ENCODE results near the gene IGFBP7.
A peak's percentile ranks its signal among the peaks of the same experiment; 100 is the strongest.

IGFBP7 gene

GRCh38 chr4:57042711-57043169, 67.4 kb downstream of the IGFBP7 start:
- no peak for DNase-seq (ENCODE audit: low spot score)

GRCh38 chr4:57041020-57041419, 69.2 kb downstream of the IGFBP7 start:
- DNase-seq (ENCODE audit: low spot score), result no peak

DNA sequence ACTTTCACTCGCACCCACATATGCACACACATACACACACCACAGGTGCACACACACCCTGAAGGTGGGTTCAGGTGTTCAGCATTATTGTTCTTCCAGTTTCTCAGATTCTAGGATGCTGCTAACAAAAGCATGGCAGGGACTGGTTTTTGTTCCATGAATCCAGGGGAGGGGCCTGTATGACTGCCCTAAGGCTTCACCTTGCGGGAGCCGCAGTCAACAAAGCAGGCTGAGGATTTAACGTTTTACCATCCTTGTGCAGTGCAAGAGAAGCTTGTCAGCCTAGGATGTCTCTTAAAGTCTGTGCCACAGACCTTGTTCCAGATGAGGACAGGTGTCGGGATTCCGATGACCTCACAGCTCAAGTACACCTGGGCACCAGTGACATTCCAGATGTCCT, 69.7 kb downstream of the IGFBP7 start:
- DNase-seq (ENCODE audit: low spot score), result no peak

GRCh38 chr4:57039345-57039744, 70.8 kb downstream of the IGFBP7 start:
- DNase-seq (ENCODE audit: low spot score), result no peak

DNA sequence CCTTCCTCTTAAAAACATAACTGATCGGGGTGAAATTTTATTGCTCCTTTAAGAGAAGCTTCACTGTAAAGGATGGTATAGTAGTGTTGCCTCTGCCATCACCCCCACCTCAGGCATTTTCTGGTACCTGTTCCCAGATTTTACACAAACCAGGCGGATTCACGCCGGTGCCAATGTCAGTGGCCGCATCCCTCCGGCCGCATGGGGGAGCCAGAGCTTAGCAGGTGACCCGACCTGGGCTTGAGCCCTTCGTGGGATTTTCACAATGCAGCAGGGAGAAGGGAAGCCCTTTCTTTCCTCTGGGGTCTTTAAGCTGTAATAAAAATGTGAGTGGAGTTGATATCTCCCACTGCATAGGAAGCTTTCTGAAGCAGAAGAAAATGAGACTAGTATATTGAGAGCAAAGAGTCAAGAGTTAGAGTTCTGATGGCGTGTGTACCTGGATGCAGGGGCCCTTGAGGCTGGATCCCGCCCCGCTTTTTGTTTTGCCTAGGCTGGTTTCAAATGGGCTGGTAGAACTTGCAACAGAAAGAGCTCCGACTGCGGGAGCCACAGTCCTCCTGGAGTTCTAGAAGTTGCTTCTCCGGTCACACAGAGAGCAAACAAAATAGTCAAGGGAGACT, 72.1 kb downstream of the IGFBP7 start:
- DNase-seq (ENCODE audit: low spot score), result peak; percentile 43

- no peak for DNase-seq (ENCODE audit: low spot score)
Observed at GRCh38 chr4:57034520-57034919, 75.7 kb downstream of the IGFBP7 start.

GRCh38 chr4:57023104-57023503, 87.1 kb downstream of the IGFBP7 start:
- peak; percentile 58 for DNase-seq (ENCODE audit: low spot score)

DNA sequence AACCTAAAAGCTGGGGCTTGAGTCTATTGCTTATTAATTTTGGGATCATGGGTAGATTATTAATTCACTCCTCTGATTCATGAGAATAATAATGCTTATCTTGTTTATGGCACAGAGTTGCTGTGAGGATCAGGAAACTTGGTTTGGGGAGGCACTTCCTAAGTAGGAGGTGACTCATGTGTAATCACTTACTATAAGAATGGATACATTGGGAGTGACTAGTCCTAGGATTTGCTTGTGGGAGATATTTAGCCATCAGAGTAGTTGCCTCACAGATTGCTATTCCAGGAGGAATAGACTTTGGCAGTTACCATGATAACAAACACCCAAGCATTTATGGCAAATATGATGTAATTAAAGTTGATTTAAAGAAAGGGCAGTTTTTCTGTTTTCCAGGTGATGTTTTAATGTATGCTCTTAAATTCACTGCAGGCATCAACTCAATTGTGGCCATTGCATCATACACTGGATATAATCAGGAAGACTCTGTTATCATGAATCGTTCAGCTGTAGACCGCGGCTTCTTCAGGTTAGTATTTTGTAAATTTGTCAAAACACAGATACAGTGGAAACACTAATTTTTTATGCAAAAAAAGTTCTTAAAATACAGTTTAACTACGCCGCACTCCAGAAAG, 89.6 kb downstream of the IGFBP7 start:
- DNase-seq (ENCODE audit: low spot score), result peak; percentile 60

- no peak for DNase-seq (ENCODE audit: low spot score)
Observed at GRCh38 chr4:57018980-57019379, 91.2 kb downstream of the IGFBP7 start.

DNA sequence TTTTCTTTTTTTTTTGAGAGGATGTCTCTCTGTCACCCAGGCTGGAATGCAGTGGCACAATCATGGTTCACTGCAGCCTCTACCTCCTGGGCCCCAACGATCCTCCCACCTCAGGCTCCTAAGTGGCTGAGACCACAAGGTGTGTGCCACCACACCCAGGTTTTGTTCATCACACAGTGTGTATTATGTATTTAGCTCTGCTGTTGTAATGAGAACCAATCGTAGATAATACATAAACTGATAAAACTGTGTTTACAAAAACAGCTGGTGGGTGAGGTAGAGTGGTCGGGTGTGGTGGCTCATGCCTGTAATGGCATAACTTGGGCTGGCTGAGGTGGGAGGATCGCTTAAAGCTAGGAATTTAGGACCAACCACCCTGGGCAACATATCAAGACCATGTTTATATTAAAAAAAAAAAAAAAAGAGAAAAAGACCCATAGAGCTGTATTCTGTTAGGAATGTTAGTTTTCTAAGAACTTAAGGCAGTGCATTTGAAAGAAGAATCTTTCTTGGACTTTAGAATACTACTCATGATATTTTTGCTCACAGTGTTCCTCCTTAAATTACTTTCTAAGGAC, 96.6 kb downstream of the IGFBP7 start:
- DNase-seq (ENCODE audit: low spot score), result peak; percentile 9

DNA sequence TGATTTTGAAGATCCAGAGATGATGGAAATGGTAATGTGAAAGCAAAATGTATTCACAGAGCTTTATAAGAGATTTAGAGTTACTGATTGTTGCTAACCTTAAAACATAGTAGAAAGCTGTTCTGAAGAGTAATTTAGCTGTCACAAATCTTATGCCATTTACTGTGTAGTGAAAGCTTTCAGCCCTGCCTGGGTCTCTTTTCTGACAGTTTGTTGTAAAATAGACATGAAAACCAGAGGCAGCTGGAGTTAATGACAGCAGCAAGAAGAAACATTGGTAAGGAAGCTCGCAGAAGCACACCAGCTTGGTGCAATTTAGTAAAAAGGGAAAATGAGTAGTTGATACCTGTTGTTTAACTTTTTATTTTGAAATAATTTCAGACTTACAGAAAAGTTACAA, 110.4 kb downstream of the IGFBP7 start:
- DNase-seq (ENCODE audit: low spot score), result no peak

DNA sequence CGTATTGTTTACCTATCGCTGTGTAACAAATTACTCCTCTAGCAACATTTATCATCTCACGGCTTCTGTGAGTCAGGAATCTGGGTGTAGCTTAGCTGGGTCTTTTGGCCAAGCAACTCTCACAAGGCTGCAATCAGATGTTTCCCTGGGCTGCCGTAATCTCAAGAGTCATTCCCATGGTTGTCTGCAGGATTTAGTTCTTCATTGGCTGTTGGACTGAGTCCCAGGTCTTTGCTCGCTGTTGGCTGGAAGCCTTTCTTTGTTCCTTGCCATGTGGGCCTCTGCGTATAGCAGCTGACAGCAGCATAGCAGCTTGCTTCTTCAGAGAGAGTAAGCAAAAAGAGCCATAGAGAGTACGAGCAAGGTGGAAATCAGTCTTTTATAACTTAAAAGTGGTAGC, 114.7 kb downstream of the IGFBP7 start:
- peak; percentile 75 for DNase-seq (ENCODE audit: low spot score)

GRCh38 chr4:56990109-56990905, 119.9 kb downstream of the IGFBP7 start:
- no peak for DNase-seq (ENCODE audit: low spot score)

DNA sequence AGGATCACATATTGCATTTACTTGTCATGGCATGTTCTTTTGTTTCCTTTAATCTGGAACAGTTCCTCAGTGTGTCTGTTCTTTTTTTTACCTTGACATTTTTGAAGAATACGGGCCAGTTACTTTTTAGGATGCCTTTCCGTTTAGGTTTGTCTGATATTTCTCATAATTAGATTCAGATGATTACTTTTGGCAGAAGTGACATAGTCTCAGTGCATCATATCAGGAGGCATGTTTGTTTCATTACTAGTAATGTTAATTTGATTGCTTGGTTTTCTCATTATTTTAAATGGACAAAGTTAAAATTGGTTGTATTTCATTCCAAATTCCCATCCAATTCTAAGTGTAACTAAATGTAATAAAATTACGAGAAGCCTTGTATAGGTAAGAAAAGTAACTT, 123.2 kb downstream of the IGFBP7 start:
- DNase-seq (ENCODE audit: low spot score), result no peak

- no peak for DNase-seq (ENCODE audit: low spot score)
Observed at GRCh38 chr4:56986192-56986591, 124.0 kb downstream of the IGFBP7 start.

DNA sequence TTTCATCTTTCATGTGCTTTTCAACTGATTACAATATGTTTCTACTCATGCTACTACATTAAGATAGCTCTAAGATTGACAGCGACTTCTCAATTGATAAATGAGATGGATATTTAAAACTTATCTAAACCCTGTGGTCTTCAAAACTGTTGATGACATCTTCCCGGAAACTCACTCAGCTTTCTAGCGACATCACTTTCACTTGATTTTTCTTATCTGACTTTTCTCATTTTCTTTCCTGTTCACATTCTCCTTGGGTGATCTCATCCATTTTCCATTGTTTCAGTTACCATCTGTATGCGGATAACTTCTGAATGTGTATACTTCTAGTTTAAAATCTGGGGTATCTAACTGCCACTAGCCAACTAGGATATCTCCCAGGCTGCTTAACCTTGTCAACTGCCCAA, 128.4 kb downstream of the IGFBP7 start:
- DNase-seq (ENCODE audit: low spot score), result peak; percentile 44
